ENCODE results near the gene MRPS35.

MRPS35 gene

GRCh38 chr12:27778206-27778605 lies 67.6 kb downstream of the MRPS35 start:
- DNase-seq, result no peak

GRCh38 chr12:27779416-27779919 lies 68.8 kb downstream of the MRPS35 start:
- DNase-seq, result no peak

DNA sequence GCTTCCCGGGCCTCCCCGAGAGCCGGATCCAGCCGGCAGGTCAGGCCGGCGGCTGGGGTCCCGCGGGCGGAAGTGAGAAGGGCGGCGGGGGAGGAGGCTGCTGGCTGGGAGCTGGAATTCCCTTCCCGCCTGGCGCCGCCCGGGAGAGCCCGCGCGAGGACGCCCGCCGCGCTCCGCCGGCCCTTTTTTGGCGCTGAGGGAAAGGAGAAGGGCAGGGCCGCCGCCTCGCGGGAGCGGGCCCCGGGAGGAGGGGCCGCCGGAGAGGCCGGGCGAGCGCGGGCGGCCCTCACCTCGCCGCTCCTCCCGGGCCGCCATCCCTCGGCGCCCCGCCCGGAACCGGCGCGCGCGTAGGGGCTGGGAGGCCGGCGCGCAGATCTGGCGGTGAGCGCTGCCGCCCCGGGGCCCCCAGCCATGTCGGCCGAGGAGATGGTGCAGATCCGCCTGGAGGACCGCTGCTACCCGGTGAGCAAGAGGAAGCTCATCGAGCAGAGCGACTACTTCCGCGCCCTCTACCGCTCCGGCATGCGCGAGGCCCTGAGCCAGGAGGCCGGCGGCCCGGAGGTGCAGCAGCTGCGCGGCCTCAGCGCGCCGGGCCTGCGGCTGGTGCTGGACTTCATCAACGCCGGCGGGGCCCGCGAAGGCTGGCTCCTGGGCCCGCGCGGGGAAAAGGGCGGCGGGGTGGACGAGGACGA lies 69.4 kb downstream of the MRPS35 start, which contains the start of the genes KLHL42 and MANSC4:
KLHL42 (plus strand) TSS at position 314 of the 692 bp plus-strand sequence; CDS start at position 412, 98 bp downstream.
MANSC4 (minus strand) TSS at position 317 of the 692 bp plus-strand sequence. CDS start 8,960 bp downstream, outside the sequence.
- DNase-seq, result peak; percentile 16 to 62 (median 36)

DNA sequence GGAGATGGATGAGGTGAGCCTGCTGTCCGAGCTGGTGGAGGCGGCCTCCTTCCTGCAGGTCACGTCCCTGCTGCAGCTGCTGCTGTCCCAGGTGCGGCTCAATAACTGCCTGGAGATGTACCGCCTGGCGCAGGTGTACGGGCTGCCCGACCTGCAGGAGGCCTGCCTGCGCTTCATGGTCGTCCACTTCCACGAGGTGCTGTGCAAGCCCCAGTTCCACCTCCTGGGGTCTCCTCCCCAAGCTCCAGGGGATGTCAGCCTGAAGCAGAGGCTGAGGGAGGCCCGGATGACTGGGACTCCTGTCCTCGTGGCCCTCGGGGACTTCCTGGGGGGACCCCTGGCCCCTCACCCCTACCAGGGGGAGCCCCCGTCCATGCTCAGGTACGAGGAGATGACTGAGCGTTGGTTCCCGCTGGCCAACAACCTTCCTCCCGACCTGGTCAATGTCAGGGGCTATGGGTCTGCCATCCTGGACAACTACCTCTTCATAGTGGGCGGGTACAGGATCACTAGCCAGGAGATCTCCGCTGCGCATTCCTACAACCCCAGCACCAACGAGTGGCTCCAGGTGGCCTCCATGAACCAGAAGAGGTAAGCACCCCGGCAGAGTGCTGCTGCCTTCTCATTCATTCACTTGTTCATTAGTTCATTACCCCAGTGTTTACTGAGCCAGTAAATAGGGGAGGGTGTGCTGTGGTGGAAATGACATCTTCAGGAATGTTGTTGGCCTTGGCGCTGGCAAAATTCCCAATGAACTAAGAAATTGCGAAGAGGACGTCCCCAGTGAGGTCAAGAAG lies 70.2 kb downstream of the MRPS35 start:
- peak in 2 of 4 experiments; percentile 14 to 36 for DNase-seq

- DNase-seq, result no peak
Observed at GRCh38 chr12:27781680-27782079, 71.0 kb downstream of the MRPS35 start.

GRCh38 chr12:27782481-27782880 lies 71.8 kb downstream of the MRPS35 start:
- no peak for DNase-seq

GRCh38 chr12:27785882-27786570 lies 75.4 kb downstream of the MRPS35 start:
- no peak for DNase-seq

GRCh38 chr12:27787559-27787958 lies 76.9 kb downstream of the MRPS35 start:
- no peak for DNase-seq

DNA sequence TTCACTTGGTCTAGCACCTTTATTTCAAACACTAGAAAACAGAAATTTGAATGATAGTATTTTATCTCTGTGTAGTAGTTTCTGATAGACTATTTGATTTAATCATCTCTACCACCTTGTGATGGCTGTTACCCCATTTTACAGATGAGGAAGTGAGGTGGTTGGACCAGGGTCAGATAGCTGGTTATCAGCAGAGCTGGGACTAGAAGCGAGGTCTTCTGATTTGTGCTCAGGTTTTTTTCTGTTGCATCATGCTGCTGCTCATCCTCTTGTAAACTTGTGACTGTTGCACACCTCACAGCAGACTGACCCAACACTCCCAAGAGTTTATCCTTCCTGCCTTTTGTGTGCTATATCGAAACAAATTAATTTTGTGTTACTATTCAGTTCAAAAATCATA lies 79.5 kb downstream of the MRPS35 start:
- DNase-seq, result no peak

GRCh38 chr12:27794818-27795584 lies 84.4 kb downstream of the MRPS35 start:
- DNase-seq, result no peak

DNA sequence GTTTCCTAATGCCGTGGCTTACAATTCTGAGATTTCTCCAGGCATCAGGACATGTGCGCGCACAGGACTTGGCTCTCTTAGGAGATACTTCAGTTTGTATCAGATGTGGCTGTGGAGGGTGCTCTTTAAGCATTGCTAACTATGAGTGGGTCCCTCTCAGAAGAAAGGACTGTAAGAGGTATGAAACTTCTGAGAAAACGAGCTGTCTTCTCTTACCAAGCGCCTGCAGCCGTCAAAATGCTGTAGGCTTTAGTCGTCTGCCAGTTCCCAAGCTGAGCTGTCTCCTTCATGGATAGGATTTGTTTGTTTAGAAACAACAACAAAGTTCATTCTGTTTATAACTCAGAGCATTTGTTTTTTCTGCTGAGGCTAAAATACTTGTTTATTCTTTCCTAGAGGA lies 85.5 kb downstream of the MRPS35 start:
- DNase-seq, result no peak

- DNase-seq, result no peak
Observed at GRCh38 chr12:27797301-27798025, 86.8 kb downstream of the MRPS35 start.

GRCh38 chr12:27800819-27801218 lies 90.2 kb downstream of the MRPS35 start:
- no peak for DNase-seq

DNA sequence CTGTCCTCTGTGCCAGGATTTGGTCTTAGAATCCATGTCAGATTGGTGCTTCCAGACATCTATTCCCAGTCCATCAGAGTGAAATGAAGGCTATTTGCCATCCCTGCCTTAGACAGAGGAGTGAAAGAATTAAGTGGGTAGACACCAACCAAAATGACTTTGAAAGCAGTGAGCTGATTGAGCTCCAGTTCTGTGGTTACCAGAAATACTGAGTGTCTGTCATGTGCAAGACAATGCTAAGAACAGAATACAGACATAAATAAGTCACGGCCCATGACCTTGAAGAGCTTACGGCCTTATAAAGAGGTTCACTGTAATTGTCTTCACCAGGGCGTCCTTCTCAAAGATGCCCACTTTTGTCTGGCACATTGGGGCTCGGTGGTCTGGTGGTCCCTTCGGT lies 91.0 kb downstream of the MRPS35 start:
- no peak for DNase-seq

DNA sequence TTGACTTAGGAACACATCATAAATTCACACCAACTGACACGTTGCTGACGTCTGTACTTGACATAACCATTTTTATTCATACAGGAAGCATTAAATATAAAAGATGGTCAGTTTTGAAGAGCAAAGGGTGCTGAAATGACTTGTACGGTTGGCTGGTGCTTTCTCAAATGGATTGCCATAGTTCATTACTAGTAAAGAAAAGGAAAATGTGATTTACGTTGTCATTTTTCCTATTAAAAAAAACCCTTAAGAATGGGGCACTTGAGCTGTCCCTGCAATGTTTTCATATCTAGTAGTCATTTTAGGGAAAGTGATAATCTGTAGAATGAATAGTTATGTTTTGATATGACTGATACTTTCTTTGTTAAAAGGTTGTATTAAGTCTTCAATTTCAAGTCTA lies 91.9 kb downstream of the MRPS35 start:
- DNase-seq, result no peak

DNA sequence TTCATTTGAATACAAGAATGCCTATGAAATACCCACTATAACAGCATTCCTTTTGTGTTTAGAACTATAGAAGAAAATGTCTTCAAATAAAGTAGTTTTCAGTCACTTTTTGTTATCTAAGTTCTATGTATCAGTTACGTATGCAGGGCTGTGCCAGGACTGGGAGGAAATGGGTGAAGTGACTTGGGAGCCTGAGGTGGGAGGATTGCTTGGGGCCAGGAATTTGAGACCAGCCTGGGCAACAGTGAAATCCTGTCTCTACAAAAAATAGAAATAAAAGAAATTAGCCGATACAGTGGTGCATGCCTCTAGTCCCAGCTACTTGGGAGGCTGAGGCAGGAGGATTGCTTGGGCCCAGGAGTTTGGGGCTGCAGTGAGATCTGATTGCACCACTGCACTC lies 92.3 kb downstream of the MRPS35 start:
- no peak for DNase-seq

DNA sequence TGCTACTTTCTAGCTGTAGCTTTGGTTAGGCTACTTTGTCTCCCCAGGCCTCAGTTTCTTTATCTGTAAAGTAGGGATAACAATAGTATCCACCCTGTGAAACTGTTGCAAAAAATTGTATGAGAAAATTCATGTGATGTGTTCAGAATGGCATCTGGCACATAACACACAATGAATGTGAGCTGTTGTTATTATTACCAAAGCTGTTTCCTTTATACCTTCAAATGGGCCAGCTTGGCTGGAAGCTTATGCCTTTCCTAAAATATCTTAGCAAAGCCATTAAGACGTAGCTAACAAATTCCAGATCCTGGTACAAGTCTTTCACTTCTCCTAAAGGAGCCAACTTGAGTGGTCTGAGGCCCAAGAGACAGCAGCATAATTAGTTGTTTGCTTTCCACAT lies 94.6 kb downstream of the MRPS35 start:
- DNase-seq, result no peak

Data from activated naive CD4-positive, alpha-beta T cell (primary cell).